Panc1 (cell line): ENCODE data around the gene DLGAP1. TPM values are rescaled to one million over a fixed set of nuclear protein-coding genes. Genes with fewer than 3 reads are reported as not detected.
"Not testable (repeated sequence)": the region's sequence is repeated elsewhere in the genome, so short reads cannot be mapped to it uniquely, and the experiment has no call there.

Experiments
- ATAC-seq: fragments of 200-7000 bp; cut with Tn5 transposase; 2 replicates; pipeline ENCODE4 v1.9.1; 2020; ENCODE audit warnings: mild to moderate bottlenecking, moderate library complexity
- BruUV-seq: library from RNA; stranded (reverse); fragments of 400-500 nt; replicated peaks from 2 replicates; lab custom pipeline; 2021; lab: Mats Ljungman, UMichigan
- CTCF ChIA-PET: fragments of 300-600 bp; sonication (Branson Sonifier 250); formaldehyde crosslinking; loops from one replicate; lab custom pipeline; 2022; ENCODE audit warnings: antibody characterized with exemption; lab: Charles Lee
- POLR2A ChIA-PET: fragments of 300-600 bp; sonication (Branson Sonifier 250); formaldehyde crosslinking; loops from one replicate; lab custom pipeline; 2022; ENCODE audit warnings: antibody characterized with exemption; lab: Charles Lee
- DNase-seq: peaks from one replicate; pipeline ENCODE4 v3.0.0-alpha.2; 2010; ENCODE audit warnings: low read depth, low spot score
- H3K27ac ChIP-seq: 2 replicates; pipeline ENCODE4 v1.5.1; 2011; ENCODE audit warnings: mild to moderate bottlenecking, low read length, inconsistent platforms
- H3K27me3 ChIP-seq: fragments of 200-500 bp; sonication (Bioruptor generic); 2 replicates; pipeline ENCODE4 v1.6.0; 2014; ENCODE audit warnings: low read length, inconsistent platforms; ENCODE audit not compliant: control insufficient read depth, insufficient read depth
- H3K36me3 ChIP-seq: fragments of 200-500 bp; sonication (Bioruptor generic); 2 replicates; pipeline ENCODE4 v1.5.1; 2014; ENCODE audit warnings: inconsistent platforms, mild to moderate bottlenecking, low read length, moderate library complexity; ENCODE audit not compliant: control insufficient read depth, insufficient read depth
- H3K4me1 ChIP-seq: 2 replicates; pipeline ENCODE4 v1.5.1; 2011; ENCODE audit warnings: inconsistent platforms, mild to moderate bottlenecking, low read length, moderate library complexity; ENCODE audit not compliant: control insufficient read depth, insufficient read depth
- H3K4me3 ChIP-seq, 2 experiments: 2 replicates each; pipeline ENCODE4 v1.5.1; 2011 to 2012; ENCODE audit warnings: low read depth in 2 of 2, low read length in 2 of 2, mild to moderate bottlenecking in 2 of 2, inconsistent platforms in 1 of 2, moderate library complexity in 1 of 2
- H3K9me3 ChIP-seq: fragments of 200-500 bp; sonication (Bioruptor generic); 2 replicates; pipeline ENCODE4 v1.5.1; 2014; ENCODE audit warnings: low read depth, mild to moderate bottlenecking, inconsistent platforms, low read length, moderate library complexity; ENCODE audit not compliant: control insufficient read depth, insufficient read depth
- POLR2AphosphoS5 ChIP-seq: IDR thresholded peaks from 2 replicates; pipeline ENCODE4 v1.6.1; 2012; ENCODE audit warnings: mild to moderate bottlenecking, low read depth, low read length, moderate library complexity
- SIN3A ChIP-seq: IDR thresholded peaks from 2 replicates; pipeline ENCODE4 v1.6.1; 2012; ENCODE audit warnings: low read depth, mild to moderate bottlenecking, low read length, moderate library complexity, borderline replicate concordance; ENCODE audit not compliant: insufficient read depth
- TCF7L2 ChIP-seq: IDR thresholded peaks from 2 replicates; pipeline ENCODE4 v1.6.1; 2011; ENCODE audit warnings: mild to moderate bottlenecking, low read depth, low read length, inconsistent platforms
- in situ Hi-C: cut with HindIII; loops from 2 replicates; pipeline ENCODE4 v1.10.0; 2016; ENCODE audit warnings: low sequenced_read_pairs, low pct_unique_long_range_greater_than_20kb
- intact Hi-C: fragments of 100-400 bp; cut with micrococcal nuclease; formaldehyde crosslinking; loops from one replicate; pipeline ENCODE4 v1.10.0; 2022; ENCODE audit not compliant: unreplicated experiment
- total RNA-seq: library from RNA; stranded (reverse); gene quantifications from one replicate; pipeline ENCODE4 v1.2.1, GENCODE V29; 2021; ENCODE audit not compliant: unreplicated experiment
- TF ChIP-seq, protein P1 (sequence below), 2 experiments: IDR thresholded peaks; 2 replicates each; pipeline ENCODE4 v1.6.1; 2011 to 2012; ENCODE audit warnings: low read depth in 2 of 2, control low read depth in 1 of 2, low read length in 1 of 2, mild to moderate bottlenecking in 1 of 2, moderate library complexity in 1 of 2; ENCODE audit not compliant: insufficient read depth in 1 of 2
- TF ChIP-seq, protein P2 (sequence below): fragments of 450-650 bp; IDR thresholded peaks from 2 replicates; pipeline ENCODE4 v1.5.1; 2017; ENCODE audit warnings: mild to moderate bottlenecking

Gene DLGAP1
- total RNA-seq, 1 experiment from 2014 or later, result 1.8 TPM

DNA sequence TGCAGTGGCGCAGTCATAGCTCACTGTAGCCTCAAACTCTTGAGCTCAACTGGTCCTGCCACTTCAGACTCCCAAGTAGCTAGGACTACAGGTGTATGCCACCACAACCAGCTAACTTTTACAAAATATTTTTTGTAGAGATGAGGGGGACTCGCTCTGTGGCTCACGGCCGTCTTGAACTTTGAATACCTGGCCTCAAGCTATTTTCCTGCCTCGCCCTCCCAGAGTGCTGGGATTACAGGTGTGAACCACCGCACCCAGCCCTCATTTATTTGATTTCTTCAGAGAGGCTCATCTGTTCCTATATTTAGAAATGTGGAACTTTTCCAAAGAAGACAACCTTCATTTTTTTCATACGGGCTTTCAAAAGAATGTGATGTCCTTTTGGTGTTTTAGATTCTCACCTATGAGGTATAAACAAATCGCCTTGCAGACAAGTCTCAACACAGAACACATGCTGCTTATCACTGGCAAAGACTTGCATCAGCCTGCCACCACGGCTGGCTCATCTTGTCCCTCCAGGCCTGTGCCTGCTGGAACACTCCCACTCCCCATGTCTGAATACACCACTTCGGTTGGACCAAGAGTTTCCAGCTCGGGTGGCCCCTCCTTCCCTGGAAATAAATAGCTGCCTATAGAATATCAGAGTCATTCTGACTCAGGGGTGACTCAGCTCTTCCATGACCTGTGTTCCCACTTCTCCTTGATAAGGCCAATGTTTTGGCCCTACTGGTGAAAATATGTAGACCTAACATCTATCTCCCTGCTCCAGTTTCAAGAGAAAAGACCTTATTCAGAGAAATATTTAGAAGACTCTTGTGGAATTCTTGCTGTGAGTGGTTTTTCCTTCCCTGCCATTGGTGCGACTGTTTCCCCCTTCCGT lies 802.5 kb downstream of the DLGAP1 start:
- H3K9me3 ChIP-seq, result no peaks in the 10 kb centered on the region
- H3K36me3 ChIP-seq, result no peaks in the 10 kb centered on the region
- DNase-seq, result peak; percentile 97
- peak overlapping the region; percentile 43 to 53 for H3K4me3 ChIP-seq
- intact Hi-C loops, result no loop called here
- peaks cover 76% of the 10 kb centered on the region for H3K4me1 ChIP-seq
- TSS peak; percentile 98 for BruUV-seq
- peak; percentile 90 for TF ChIP-seq POLR2AphosphoS5
- TF ChIP-seq, protein P1, sequence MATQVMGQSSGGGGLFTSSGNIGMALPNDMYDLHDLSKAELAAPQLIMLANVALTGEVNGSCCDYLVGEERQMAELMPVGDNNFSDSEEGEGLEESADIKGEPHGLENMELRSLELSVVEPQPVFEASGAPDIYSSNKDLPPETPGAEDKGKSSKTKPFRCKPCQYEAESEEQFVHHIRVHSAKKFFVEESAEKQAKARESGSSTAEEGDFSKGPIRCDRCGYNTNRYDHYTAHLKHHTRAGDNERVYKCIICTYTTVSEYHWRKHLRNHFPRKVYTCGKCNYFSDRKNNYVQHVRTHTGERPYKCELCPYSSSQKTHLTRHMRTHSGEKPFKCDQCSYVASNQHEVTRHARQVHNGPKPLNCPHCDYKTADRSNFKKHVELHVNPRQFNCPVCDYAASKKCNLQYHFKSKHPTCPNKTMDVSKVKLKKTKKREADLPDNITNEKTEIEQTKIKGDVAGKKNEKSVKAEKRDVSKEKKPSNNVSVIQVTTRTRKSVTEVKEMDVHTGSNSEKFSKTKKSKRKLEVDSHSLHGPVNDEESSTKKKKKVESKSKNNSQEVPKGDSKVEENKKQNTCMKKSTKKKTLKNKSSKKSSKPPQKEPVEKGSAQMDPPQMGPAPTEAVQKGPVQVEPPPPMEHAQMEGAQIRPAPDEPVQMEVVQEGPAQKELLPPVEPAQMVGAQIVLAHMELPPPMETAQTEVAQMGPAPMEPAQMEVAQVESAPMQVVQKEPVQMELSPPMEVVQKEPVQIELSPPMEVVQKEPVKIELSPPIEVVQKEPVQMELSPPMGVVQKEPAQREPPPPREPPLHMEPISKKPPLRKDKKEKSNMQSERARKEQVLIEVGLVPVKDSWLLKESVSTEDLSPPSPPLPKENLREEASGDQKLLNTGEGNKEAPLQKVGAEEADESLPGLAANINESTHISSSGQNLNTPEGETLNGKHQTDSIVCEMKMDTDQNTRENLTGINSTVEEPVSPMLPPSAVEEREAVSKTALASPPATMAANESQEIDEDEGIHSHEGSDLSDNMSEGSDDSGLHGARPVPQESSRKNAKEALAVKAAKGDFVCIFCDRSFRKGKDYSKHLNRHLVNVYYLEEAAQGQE (IDR thresholded peaks at IDR 0.05; ENCODE audit: insufficient read depth in 1 of 2, low read depth in 2 of 2, low read length in 1 of 2), result no peak; a peak in 1 of 4 replicates
- 0 out of 2 replicates have a peak, but pooled peaks have one; percentile 40 for TF ChIP-seq SIN3A
- ChIA-PET POLR2A (interaction anchor here (0.6 to 1.8 kb wide), 8 partner anchors 12 to 708 kb away, joined by 3 to 21 read pairs (median 6); no protein-coding TSS in a partner anchor), CTCF (interaction anchor here (0.6 to 2.1 kb wide), 3 partner anchors 14 to 329 kb away, joined by 4 to 12 read pairs (median 8); no protein-coding TSS in a partner anchor)
- H3K27me3 ChIP-seq, result no peaks in the 10 kb centered on the region
- peak; percentile 87 for ATAC-seq
- H3K27ac ChIP-seq, result peak overlapping the region; percentile 100
- in situ Hi-C loops, result no loop called here

GRCh38 chr18:3651266-3651665 lies 803.8 kb downstream of the DLGAP1 start:
- TF ChIP-seq, protein P1 (IDR thresholded peaks at IDR 0.05; ENCODE audit: insufficient read depth in 1 of 2, low read depth in 2 of 2, low read length in 1 of 2), result no peak
- TF ChIP-seq TCF7L2 (no peak), POLR2AphosphoS5 (no peak), SIN3A (no peak)
- TF ChIP-seq, protein P2, sequence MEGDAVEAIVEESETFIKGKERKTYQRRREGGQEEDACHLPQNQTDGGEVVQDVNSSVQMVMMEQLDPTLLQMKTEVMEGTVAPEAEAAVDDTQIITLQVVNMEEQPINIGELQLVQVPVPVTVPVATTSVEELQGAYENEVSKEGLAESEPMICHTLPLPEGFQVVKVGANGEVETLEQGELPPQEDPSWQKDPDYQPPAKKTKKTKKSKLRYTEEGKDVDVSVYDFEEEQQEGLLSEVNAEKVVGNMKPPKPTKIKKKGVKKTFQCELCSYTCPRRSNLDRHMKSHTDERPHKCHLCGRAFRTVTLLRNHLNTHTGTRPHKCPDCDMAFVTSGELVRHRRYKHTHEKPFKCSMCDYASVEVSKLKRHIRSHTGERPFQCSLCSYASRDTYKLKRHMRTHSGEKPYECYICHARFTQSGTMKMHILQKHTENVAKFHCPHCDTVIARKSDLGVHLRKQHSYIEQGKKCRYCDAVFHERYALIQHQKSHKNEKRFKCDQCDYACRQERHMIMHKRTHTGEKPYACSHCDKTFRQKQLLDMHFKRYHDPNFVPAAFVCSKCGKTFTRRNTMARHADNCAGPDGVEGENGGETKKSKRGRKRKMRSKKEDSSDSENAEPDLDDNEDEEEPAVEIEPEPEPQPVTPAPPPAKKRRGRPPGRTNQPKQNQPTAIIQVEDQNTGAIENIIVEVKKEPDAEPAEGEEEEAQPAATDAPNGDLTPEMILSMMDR, result no peak
- CTCF ChIA-PET, result interaction anchor here (0.8 kb wide), 1 partner anchor 15 kb away, joined by 3 read pairs; no protein-coding TSS in a partner anchor
- BruUV-seq, result no TSS peak
- ATAC-seq, result no peak
- POLR2A ChIA-PET, result interaction anchor here (0.6 to 0.7 kb wide), 3 partner anchors 55 to 370 kb away, joined by 3 read pairs; no protein-coding TSS in a partner anchor
- in situ Hi-C loops, result no loop called here
- Histone ChIP-seq H3K4me3 (no peak overlapping the region), H3K4me1 (peaks cover 71% of the 10 kb centered on the region), H3K27me3 (no peaks in the 10 kb centered on the region), H3K36me3 (no peaks in the 10 kb centered on the region), H3K27ac (peak overlapping the region; percentile 100), H3K9me3 (no peaks in the 10 kb centered on the region)
- DNase-seq, result no peak
- intact Hi-C loops, result no loop called here

DNA sequence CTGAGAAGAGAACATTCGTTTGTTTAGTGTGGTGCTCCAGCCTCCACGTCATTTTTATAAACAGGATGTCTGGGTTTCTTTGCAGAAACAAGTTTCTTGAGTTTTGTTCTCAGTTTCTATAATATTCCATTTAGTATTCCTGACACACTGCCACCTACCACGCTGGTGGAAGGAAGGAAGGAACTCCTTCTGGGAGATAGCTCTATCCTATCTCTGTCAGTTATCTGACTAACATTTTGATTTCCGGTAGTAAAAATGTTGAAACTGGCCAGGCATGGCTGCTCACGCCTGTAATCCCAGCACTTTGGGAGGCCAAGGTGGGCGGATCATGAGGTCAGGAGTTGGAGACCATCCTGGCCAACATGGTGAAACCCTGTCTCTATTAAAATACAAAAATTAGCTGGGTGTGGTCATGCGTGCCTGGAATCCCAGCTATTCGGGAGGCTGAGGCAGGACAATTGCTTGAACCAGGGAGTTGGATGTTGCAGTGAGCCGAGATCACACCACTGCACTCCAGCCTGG lies 804.5 kb downstream of the DLGAP1 start:
- DNase-seq, ATAC-seq, H3K4me3 ChIP-seq, BruUV-seq, intact Hi-C loops, H3K9me3 ChIP-seq, H3K36me3 ChIP-seq, in situ Hi-C loops, H3K27me3 ChIP-seq: not testable (repeated sequence)
- CTCF ChIA-PET, result interaction anchor here (0.6 to 0.8 kb wide), 2 partner anchors 16 to 345 kb away, joined by 3 to 4 read pairs; no protein-coding TSS in a partner anchor
- Histone ChIP-seq H3K4me1 (peaks cover 67% of the 10 kb centered on the region), H3K27ac (peak overlapping the region; percentile 100)
- POLR2A ChIA-PET, result interaction anchor here (0.7 to 1.1 kb wide), 4 partner anchors 28 to 198 kb away, joined by 3 to 6 read pairs (median 4); no protein-coding TSS in a partner anchor
